Neutrophil (primary cell): ENCODE results near the gene CYB561D2.
A peak's percentile ranks its signal among the peaks of the same experiment; 100 is the strongest.

Experiments used
- H3K27ac ChIP-seq: fragments of 200-600 bp; sonication (generic); 2 replicates; pipeline ENCODE4 v1.5.1; 2016; ENCODE audit warnings: mild to moderate bottlenecking, moderate library complexity
- H3K27me3 ChIP-seq: fragments of 200-600 bp; sonication (generic); 2 replicates; pipeline ENCODE4 v1.6.0; 2016; ENCODE audit warnings: mild to moderate bottlenecking
- H3K36me3 ChIP-seq: fragments of 200-600 bp; sonication (generic); 2 replicates; pipeline ENCODE4 v1.5.1; 2017
- H3K4me1 ChIP-seq, 2 experiments: fragments of 200-600 bp in 1 of 2; sonication (generic) in 1 of 2; 1 replicate in 1 of 2; 2 replicates in 1 of 2; pipeline versions ENCODE4 v1.5.1 to v1.6.1; 2013 to 2016; ENCODE audit warnings: low read depth in 1 of 2, low read length in 1 of 2, mild to moderate bottlenecking in 1 of 2, moderate library complexity in 1 of 2; ENCODE audit not compliant: control insufficient read depth in 1 of 2, insufficient read depth in 1 of 2
- H3K4me3 ChIP-seq, 2 experiments: fragments of 200-600 bp in 1 of 2; sonication (generic) in 1 of 2; 1 replicate in 1 of 2; 2 replicates in 1 of 2; pipeline ENCODE4 v1.5.1; 2013 to 2016; ENCODE audit warnings: low read depth in 1 of 2, low read length in 1 of 2, mild to moderate bottlenecking in 1 of 2, moderate library complexity in 1 of 2
- H3K9me3 ChIP-seq: fragments of 200-600 bp; sonication (generic); 2 replicates; pipeline ENCODE4 v1.5.1; 2016
- CTCF ChIP-seq: fragments of 200-600 bp; sonication (generic); IDR thresholded peaks from 2 replicates; pipeline ENCODE4 v1.5.1; 2016; ENCODE audit warnings: antibody characterized with exemption

The CYB561D2 gene

GRCh38 chr3:50318615-50319014 lies 32.0 kb upstream of the CYB561D2 start:
- peak; percentile 20 for TF ChIP-seq CTCF
- Histone ChIP-seq H3K27me3 (no peaks in the 10 kb centered on the region), H3K9me3 (no peaks in the 10 kb centered on the region), H3K4me1 (peaks cover 53 to 67% of the 10 kb centered on the region in 2 experiments), H3K4me3 (peak overlapping the region; percentile 23 to 77), H3K36me3 (peaks cover 5% of the 10 kb centered on the region), H3K27ac (peak overlapping the region; percentile 86)

GRCh38 chr3:50319181-50319893 lies 31.3 kb upstream of the CYB561D2 start:
- TF ChIP-seq CTCF, result no peak
- peak overlapping the region; percentile 86 for H3K27ac ChIP-seq
- H3K4me1 ChIP-seq, result peaks cover 60 to 75% of the 10 kb centered on the region in 2 experiments
- peaks cover 5% of the 10 kb centered on the region for H3K36me3 ChIP-seq
- H3K27me3 ChIP-seq, result no peaks in the 10 kb centered on the region
- H3K9me3 ChIP-seq, result no peaks in the 10 kb centered on the region
- peak overlapping the region; percentile 23 to 77 for H3K4me3 ChIP-seq

GRCh38 chr3:50319894-50320625 lies 30.6 kb upstream of the CYB561D2 start:
- no peaks in the 10 kb centered on the region for H3K27me3 ChIP-seq
- no peak for TF ChIP-seq CTCF
- H3K4me3 ChIP-seq, result peak overlapping the region; percentile 72 to 77
- H3K9me3 ChIP-seq, result no peaks in the 10 kb centered on the region
- peak overlapping the region; percentile 95 for H3K27ac ChIP-seq
- peaks cover 68 to 82% of the 10 kb centered on the region in 2 experiments for H3K4me1 ChIP-seq
- H3K36me3 ChIP-seq, result peaks cover 5% of the 10 kb centered on the region

GRCh38 chr3:50320853-50321335 lies 29.8 kb upstream of the CYB561D2 start:
- Histone ChIP-seq H3K36me3 (peaks cover 9% of the 10 kb centered on the region), H3K4me3 (peak overlapping the region; percentile 72 to 77), H3K27me3 (no peaks in the 10 kb centered on the region), H3K4me1 (peaks cover 76 to 90% of the 10 kb centered on the region in 2 experiments), H3K9me3 (no peaks in the 10 kb centered on the region), H3K27ac (peak overlapping the region; percentile 95)
- TF ChIP-seq CTCF, result no peak

- no peaks in the 10 kb centered on the region for H3K9me3 ChIP-seq
- peak overlapping the region; percentile 95 for H3K27ac ChIP-seq
- peaks cover 9% of the 10 kb centered on the region for H3K36me3 ChIP-seq
- peak; percentile 78 for TF ChIP-seq CTCF
- H3K4me3 ChIP-seq, result peak overlapping the region; percentile 72 to 77
- H3K4me1 ChIP-seq, result peaks cover 82 to 95% of the 10 kb centered on the region in 2 experiments
- H3K27me3 ChIP-seq, result no peaks in the 10 kb centered on the region
Measured at GRCh38 chr3:50321336-50322114, 29.1 kb upstream of the CYB561D2 start.
